EL (cell line): ENCODE data around the gene MAST4.

ENCODE experiments used
- DNase-seq: peaks from one replicate; pipeline ENCODE4 v3.0.0-alpha.2; 2016

MAST4 gene

DNA sequence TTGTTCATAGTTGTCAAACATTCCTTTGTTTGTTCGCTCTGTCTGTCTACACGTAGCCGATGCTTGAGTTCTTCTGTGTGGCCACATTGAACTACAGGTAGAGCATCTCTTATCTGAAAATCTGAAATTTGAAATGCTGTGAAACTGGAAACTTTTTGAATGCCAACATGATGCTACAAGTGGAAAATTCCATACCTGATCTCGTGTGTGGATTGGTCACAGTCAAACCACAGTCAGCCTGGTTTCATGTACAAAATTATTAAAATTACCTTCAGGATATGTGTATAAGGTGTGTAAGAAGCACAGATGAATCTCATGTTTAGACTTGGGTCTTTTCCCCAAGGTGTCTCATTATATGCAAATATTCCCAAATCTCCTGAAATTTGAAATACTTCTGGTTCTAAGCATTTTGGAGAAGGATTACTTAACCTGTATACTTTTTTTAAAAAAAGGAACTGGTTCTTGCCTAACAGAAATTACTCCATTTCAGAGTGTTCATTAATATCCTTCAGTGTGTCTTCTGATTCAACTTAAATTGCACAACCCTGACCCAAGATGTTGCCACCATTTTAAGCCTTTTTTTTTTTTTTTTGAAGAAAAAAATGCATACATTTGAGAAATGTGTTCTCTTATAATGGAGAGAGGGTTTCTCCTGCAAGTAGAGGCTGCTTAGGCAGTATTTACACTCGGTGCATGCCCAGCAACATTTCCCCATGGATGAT, 254.3 kb downstream of the MAST4 start:
- no peak for DNase-seq

DNA sequence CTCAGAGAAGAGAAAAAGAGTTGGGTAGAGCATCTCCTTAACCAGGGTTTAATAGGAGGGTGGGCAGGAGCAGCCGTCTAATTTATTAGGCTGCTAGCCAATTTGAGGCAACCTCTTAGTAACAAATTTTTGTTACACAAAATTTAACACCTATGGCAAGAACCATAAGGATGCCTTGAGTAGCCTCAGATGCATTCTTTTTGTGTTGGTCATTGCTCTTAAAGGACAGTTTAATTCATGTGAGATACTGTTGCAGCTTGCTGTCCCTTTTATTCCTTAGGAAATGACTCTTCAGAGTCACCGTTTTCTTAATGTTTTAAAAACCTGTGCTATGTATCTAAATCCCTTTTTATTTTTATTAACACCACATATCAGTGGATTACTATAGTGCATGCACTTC, 255.1 kb downstream of the MAST4 start:
- DNase-seq = no peak

DNA sequence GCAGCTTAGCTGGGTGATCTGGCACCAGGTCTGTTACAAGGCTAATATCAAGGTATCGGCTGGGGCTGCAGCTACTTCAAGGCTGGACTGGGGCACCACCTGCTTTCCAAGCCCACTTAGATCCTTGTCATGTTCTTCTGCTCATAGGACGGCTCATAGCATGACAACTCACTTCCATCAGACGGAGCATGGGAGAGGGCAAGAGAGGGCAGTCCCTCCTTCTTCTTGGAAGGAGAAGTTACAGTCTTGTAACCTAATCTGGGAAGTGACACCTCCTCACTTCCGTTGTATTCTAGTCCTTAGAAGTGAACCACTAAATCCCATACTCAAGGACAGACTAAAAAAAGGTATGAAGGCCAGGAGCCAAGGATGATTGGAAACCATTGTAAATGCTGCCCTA, 258.2 kb downstream of the MAST4 start:
- DNase-seq = no peak

DNA sequence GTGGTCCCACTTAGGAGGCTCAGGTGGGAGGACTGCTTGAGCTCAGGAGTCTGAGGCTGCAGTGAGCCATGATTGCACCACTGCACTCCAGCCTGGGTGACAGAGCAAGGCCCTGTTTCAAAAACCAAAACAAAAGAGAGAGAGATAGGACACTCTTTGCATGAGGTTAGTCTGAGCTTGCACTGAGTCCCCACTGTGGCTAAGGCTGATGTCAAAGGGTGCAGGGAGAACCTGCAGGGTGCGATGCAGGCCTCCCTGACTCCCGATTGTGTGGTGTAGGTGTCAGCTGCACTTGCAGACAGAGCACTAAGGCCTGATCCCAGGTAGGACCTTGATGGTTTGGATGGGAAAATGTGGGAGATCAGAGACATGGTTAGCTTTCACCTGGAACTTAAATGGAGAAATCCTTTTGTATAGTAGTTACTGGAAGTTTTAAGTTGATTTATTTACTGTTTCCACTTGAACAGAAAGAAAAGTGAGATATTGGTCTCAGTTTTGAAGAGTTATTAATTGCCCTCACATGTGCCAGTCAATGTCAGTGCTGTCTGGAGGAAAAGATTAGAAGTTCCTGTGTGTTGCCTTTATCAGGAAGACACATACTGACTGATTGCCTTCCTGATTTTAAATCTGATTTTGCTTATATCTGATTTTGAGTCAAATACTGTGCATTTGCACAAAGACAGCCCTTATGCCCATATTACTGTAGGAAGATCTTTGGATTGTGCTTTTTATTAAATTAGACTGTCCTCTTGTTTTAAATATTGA, 260.0 kb downstream of the MAST4 start:
- DNase-seq = no peak

DNA sequence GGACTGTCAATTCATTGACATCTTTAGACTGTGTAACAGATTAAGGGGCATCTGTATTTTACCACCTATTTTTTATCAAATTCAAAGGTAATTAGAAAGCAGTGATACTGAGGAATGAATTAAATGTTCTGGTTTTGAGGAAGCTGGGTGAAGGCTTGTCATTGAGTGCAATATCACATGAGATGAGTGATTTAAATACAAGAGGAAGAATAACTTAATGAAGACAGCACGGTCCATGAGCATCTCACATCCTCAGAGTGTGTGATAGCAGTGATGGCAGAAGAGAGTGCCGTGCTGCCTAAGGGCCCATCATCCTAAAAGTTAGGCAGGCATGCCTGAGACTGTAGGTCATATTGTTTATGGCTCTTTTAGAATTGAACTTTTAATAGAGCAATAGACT, 263.3 kb downstream of the MAST4 start:
- no peak for DNase-seq

DNA sequence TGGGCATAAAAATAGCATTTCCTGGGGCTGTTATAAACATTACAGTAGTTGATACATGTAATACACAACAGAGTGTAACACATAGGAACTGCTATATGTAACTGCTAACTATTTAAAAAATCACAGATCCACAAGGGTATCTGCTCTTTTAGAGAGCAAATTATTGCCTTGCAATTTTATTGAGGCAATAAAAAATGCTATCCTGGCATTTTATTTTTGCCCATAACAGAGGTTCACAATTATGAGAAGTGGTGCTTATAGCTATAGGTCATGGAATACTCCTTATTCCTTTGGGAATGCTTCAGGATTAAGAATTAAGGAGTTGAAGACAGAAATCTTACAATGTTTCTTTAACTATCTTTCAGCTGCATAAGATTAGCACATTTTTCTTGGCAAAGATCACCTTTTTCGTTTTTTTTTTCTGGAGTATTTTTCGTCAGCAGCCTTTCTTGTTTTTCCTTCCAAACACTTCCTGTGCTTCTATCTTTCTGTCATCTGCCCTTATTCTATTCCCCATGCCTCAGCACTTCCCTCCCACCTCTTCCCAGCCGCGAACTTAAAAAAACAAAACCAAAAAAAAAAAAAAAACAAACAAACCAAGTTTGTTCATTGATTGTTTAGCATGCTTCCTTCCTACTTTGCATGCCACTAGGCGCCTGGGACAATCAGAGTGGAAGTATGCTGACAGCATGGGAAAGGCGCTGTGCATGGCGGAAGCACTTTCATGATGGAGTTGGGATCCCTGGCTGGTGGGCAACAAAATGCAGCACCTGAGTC, 264.2 kb downstream of the MAST4 start:
- no peak for DNase-seq

DNA sequence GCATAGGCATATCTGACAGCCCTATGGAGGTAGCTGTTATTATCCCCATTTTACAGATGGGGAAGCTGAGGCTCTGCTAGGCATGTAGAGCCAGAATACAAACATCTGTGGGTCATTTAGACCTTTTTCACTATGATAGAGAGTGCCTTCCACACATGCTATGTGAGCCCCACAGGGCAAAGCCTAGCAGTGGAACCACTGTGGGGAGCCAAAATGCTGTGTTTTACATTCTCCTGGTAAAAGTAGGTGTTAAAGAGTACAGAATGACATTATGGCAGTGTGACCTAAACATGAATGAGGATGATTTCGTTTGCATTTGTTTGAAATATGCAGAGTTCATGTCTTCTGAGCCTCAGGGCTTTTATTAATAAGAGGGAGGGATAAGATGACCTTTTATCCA, 265.2 kb downstream of the MAST4 start:
- DNase-seq = no peak

DNA sequence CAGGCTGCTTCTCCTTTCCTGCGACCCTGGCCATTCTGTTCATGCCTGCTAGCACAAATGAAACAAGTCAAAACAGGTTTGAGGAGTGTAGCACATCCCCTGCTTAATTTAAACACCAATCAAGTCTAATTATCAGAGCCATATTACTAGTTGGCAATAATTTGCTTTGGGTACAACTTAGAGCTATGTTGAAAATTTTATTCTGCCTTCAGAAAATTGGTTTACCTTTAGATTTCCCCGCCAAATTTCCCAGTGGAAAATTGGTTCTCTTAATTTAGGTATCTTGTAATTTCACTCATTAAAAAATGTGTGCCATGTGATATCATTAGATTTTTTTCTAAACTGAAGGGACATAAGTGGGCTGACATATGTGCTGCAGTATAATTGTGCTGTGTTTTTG, 265.8 kb downstream of the MAST4 start:
- no peak for DNase-seq

DNA sequence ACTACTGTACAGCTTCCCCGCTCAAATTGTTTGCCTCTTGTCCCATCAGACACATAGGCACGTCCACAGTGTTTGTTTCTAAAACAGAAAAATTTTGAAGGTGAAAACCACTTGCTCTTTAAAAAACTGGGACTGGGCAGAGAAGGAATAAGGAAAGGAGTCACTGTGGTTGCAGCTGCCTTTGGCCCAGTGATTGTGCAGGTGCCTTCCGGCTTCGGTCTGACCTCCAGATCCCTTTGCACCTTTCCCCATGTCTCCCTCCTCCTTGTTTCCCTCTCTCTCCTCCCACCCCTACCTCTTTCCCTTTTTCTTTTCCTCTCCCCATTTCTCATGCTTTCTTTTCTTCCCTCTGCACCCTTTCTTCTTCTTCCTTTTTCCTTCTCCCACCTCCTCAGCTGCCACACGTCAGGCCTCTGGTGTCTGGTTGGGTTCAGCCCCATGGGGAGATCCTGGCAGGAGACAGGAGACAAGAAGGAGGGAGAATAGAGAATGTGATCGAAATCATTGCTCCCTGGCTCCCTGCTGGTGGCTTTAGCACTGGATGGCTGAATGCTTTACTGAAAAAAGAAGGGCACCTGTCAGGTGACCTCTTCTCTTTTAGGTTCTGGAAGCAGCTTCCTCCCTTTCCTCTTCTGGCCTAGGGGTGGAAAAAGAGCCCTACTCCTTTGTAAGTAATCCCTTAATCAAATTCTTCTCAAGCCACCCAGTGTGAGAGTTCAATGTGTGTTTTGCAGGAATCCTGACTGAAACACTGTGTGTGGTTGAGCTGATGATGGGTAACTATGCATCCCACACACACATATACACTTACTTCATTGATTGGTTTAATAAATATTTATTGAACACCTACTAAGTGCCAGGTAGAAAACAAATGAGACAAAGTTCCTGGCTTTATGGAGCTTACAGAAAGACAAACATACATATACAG, 267.3 kb downstream of the MAST4 start:
- no peak for DNase-seq

DNA sequence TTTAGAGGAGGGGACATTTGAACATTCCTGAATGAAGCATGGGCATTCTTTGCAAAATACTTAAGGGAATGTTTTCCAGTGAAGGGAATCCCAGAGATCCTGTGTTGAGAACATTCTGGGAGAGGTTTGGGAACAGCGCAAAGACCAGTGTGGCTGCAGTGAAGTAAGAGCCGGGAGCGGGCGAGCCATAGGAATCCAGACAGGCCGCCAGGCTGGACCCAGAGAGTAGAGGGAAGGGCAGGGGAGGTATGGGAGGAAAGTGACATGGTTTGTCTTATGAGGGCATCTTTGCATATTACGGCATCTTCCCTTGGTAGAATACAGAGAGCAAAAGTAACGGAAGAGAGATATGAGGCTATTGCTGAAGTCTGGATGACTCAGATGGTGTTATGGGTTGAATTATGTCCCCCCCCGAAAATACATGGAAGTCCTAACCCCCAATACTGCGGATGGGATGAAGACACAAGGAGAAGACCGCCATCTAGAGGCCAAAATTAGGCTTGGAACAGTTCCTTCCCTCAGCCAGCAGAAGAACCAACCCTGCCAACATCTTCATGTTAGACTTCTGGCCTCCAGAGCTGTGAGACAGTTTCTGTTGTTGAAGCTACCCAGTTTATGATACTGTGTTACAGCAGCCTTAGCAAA, 268.2 kb downstream of the MAST4 start:
- peak; percentile 19 for DNase-seq

DNA sequence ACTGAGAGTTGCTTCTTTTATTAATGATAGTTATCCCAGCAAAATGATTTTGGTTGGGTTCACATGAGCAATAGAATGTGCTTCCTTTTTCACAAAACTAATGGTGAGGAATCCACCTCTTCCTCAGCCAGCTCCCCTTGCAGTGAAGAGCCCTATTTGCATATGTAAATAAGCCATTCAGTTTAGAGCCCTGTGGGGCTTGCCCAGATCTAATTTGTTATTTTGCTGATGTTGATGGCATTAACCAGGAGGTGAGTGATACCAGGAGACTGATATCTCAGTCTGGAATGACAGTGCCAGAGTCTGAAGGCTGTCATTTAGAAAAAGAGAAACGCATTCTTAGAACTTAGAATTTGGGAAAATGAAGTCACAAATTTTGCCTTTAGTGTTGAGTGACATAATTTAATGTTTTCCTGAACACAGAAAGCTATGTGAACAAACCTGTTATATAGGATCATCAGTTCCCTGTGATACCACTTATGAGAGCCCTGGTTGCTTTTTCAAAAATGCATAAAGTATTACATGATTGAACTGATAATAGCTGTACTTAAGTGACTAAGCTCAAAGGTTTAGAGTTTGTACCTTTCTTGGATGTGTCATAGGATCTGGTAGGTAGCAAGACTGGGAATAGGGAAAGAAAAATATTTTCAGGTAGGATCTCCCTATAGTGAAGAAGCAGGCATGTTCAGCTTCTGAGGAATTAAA, 271.6 kb downstream of the MAST4 start:
- no peak for DNase-seq

DNA sequence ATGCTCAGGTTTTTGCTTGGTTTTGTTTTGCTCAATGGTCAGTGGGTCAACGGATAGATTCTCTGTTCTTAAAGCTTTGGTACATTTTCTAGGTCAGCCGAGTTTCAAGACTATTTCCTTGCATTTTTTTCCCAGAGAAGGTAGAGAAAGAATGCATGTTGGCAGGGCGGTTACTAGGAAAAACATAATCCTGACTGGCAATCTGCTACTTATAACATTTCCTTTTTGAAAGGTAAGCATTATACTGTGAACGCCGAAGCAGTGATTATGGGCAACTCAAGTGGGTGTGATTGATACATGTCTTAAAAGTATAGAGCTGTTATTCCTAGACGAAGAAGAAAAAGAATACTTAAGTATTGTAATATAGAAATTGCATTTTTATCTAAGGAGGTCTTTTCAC, 273.2 kb downstream of the MAST4 start:
- no peak for DNase-seq

DNA sequence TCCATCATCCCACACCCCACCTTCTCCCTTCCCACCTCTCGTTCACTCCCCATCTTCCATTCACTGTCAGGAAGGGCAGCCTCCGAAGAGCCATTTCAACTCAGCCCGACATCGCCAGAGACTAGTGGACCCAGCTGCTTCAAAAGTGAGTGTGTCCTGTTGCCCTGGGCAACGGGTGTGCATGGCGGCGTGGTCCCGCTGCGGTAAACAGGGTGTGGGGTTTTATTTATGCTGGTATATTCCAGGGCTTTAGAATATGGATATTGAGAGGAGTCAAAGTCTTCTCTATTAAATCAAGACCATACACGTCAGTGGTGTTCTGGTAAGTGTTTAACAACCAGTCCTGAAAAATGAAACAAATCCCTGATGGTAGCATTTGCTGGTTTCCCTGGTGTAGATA, 274.5 kb downstream of the MAST4 start:
- no peak for DNase-seq

DNA sequence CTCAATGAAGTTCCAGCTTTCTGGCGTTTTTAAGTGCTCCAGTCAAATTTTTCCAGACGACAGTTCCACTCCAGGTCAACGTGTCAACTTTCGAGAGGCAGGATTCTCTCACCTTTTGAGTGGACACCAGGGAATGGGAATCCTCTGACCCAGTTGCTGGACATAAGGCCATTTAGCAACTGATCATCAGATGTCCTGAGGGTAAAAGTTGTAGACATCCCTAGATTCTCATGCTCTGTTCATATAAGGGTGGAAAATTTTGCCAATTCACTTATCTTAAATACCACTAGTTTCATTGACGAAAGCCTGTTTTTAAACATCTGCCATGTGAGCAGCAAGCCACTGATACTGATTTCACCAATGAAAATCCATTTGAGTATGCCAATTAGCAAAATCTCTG, 275.5 kb downstream of the MAST4 start:
- DNase-seq = no peak

DNA sequence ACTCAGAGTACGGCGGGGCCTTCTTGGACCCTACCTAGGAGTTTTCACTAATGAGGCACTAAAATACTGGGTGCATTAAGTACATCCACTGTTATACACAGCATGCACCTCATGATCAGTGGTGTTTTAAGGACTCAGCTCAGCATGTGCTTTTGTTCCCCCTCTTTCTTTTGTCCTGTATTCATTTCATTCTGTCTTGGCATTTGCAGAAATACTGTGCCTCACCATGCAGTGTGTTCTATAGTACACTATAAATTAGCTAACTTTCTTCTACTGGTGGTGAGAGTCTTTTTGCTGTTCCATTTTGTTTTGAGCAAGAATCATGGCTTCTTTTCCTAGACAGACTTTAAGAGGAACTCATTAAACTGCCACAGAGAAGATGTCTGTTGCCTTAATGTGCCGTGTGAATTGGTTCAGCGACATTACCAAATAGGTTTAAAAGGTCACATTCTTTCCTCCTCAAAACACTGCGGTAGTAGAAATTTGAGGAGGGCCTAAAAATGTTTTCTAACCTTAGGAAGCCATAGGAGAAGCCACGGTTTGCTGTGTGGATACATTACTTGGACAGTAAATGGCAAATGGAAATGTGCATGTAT, 276.6 kb downstream of the MAST4 start:
- no peak for DNase-seq

DNA sequence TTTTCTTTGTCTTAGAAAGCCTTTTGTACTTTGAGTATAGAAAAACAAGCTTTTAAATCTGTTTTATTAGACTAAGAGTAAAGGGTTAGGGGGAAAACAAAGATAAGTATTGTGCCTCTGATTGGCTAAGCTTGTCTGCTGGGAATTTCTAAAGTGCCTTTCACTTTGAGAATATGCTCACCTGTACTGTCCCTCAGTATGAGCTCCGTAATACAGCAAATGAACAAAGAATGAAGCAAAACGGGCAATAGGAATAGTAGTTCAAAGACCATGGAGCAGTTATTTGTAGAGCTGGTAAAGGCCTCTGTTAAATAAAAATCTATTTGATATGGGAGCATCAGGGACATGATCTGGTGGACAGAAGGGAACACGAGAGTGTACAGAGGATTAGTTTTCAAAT, 277.8 kb downstream of the MAST4 start:
- no peak for DNase-seq

DNA sequence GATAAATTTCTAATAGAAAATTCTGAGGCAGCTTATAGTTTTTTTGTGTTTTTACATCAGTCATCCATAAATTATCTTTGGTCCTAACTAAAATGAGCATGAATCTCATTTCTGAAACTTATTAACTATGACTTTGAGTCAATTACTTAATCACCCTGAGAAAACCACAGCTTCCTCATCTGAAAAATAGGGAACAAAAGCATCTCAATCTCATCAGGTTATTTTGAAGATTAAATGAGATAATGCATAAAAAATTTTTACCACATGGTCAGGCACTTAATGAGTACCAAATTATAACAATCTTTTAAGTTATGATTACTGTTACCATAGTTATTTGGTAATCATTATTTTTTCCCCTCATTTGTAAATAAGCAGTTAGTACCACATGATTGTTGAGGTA, 279.1 kb downstream of the MAST4 start:
- no peak for DNase-seq

DNA sequence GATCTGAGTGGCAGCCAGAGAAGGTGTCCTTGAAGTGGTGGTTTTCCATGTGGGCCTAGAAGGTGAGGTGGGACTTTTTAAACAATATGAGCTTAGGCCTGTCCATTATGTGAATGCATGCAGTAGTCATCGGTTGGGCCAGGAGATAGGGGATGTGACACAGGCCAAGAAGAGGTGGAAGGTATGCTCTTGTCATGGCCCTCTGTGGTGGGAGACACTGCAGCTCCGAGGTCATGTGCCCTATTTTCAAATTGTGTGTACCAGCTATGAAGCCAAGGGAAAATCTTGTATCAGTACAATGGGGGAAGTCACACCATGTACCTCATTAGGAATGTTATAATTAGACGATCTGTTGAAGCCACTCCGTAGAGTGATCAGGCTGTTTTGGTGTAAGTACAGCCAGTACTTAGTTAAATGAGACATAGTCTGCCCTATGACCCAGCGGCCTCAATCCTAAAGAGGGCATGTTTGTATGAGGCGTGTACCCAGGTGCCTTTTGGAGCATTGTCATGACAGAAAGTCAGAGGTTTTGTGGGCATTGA, 280.1 kb downstream of the MAST4 start:
- no peak for DNase-seq

DNA sequence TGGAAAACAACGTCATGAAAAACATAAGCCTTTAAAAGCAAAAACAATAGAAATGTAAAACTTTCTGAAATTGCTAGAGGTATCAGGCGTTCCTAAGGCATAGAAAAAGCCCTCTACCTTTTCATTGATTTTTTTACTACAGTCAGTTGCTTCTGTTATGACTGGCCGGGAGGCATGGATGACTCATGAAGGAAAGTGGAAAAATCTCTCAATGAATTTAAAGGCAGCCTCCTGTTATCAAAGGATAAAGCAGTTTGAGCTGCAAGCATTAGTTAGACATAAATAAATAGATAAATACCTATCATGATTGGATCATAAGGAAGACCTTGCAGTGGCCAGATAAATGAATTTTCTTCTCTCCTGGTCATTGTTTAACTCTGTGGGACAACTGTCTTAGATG, 281.6 kb downstream of the MAST4 start:
- peak; percentile 12 for DNase-seq

DNA sequence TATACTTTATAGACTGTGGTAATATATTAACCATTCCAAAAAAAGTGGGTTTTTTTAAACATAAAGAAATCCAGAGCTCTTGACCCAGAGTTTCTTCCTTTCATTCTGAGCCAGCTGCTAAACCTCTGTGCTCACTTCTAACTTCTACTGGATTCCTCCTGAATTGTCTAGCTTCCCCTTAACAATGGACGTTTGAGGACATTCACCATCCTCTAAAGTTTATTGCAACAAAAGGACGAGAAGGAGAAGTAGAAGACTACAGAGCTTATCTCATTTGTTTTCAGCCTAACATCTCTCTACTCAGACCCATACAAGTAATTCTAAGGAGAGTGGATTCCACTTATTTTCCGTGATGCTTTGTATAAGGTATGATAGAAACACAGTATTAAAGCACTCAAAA, 284.2 kb downstream of the MAST4 start:
- DNase-seq = no peak
